DOHH2 (cell line): ENCODE data around the gene SYNCRIP.

Experiments
- H3F3A ChIP-seq: fragments of 200-600 bp; sonication (generic), shearing (Covaris generic); 2 replicates; pipeline ENCODE4 v1.6.0; 2016; ENCODE audit warnings: antibody characterized with exemption, mild to moderate bottlenecking; ENCODE audit not compliant: control insufficient read depth, insufficient read depth
- H3K27ac ChIP-seq: fragments of 200-600 bp; sonication (generic); 2 replicates; pipeline ENCODE4 v1.5.1; 2014; ENCODE audit warnings: low read depth, mild to moderate bottlenecking, low read length, moderate library complexity
- H3K27me3 ChIP-seq: fragments of 200-600 bp; sonication (generic); 2 replicates; pipeline ENCODE4 v1.6.1; 2014; ENCODE audit warnings: mild to moderate bottlenecking, low read length, mixed read lengths; ENCODE audit not compliant: control insufficient read depth
- H3K36me3 ChIP-seq: fragments of 200-600 bp; sonication (generic); 2 replicates; pipeline ENCODE4 v1.6.1; 2014; ENCODE audit warnings: mild to moderate bottlenecking, low read length, moderate library complexity, mixed read lengths; ENCODE audit not compliant: control insufficient read depth
- H3K4me1 ChIP-seq: fragments of 200-600 bp; sonication (generic); 2 replicates; pipeline ENCODE4 v1.6.1; 2014; ENCODE audit warnings: mild to moderate bottlenecking, low read length, mixed read lengths; ENCODE audit not compliant: control insufficient read depth
- H3K4me2 ChIP-seq: fragments of 200-600 bp; sonication (generic); 2 replicates; pipeline ENCODE4 v1.6.0; 2014; ENCODE audit warnings: mild to moderate bottlenecking, low read length, moderate library complexity
- H3K4me3 ChIP-seq: fragments of 200-600 bp; sonication (generic); 2 replicates; pipeline ENCODE4 v1.5.1; 2014; ENCODE audit warnings: mild to moderate bottlenecking, low read length, mixed read lengths
- H3K79me2 ChIP-seq: fragments of 200-600 bp; sonication (generic); 2 replicates; pipeline ENCODE4 v1.6.1; 2014; ENCODE audit warnings: mild to moderate bottlenecking, low read length, mixed read lengths; ENCODE audit not compliant: control insufficient read depth
- H3K9me2 ChIP-seq: fragments of 200-600 bp; sonication (generic); replicated peaks from 2 replicates; pipeline ENCODE4 v1.6.1; 2014; ENCODE audit warnings: mild to moderate bottlenecking, low read length, mixed read lengths; ENCODE audit not compliant: control insufficient read depth
- H3K9me3 ChIP-seq: fragments of 200-600 bp; sonication (generic); 2 replicates; pipeline ENCODE4 v1.6.1; 2014; ENCODE audit warnings: antibody characterized with exemption, low read length, mixed read lengths; ENCODE audit not compliant: control insufficient read depth, insufficient read depth
- H4K20me1 ChIP-seq: fragments of 200-600 bp; sonication (generic); 2 replicates; pipeline ENCODE4 v1.6.0; 2014; ENCODE audit warnings: low read depth, mild to moderate bottlenecking, antibody characterized with exemption, low read length, moderate library complexity; ENCODE audit not compliant: control insufficient read depth, insufficient read depth
- EZH2phosphoT487 ChIP-seq: fragments of 200-600 bp; sonication (generic); IDR thresholded peaks from 2 replicates; pipeline ENCODE4 v1.6.1; 2017; ENCODE audit warnings: borderline replicate concordance, mild to moderate bottlenecking, antibody characterized with exemption, low read length, moderate library complexity, mixed read lengths
- TF ChIP-seq, protein P1 (sequence below): fragments of 200-600 bp; sonication (generic); IDR thresholded peaks from one replicate; pipeline ENCODE4 v1.5.1; 2014; ENCODE audit warnings: antibody characterized with exemption, mild to moderate bottlenecking, low read depth, low read length; ENCODE audit not compliant: poor library complexity, severe bottlenecking

Gene SYNCRIP

DNA sequence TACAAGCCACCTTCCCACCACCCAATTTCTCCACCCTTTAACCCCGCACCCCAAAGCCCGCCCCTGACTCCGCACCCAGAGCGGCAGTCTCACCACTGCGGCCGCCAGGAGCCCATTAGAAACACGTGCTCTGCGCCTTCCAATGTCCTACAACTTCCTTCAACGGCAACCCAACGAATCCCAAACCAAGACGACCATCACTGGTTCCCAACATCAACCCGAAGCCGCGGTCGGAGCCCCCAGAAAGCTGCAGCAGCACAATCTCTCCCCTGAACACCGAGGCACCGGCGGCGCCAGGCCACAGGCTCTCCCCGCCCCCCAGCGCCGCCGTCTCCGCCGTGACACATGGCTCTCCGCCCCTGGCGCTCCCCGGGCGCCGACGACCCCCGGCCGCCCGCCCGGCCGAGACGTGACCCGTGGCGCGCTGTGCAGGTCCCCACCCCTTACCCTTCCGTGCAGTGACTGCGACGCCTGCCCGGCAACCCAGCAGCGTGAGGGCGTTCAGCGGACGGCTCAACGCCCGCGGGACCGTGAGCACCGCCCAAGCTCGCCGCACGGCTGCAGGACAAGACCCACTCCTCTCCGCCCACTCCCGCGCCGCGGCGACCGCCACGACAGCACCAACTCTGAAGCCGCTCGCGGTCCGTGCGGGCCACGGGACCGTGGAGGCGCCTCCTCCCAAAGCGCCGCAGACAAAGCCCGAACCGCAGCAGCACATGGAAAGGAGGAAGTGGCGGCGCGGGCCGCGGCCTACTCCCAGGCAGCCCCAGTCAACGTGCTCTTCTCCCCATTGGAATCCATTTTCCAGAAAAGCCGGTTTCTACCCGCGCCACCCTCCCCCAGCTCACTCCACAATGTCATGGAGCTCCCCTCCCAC is 551 bp downstream of the SYNCRIP start:
- Histone ChIP-seq H3K79me2 (peaks cover 70% of the 10 kb centered on the region), H3K4me1 (peaks cover 53% of the 10 kb centered on the region), H4K20me1 (peaks cover 38% of the 10 kb centered on the region), H3K4me2 (peak overlapping the region; percentile 84), H3K27me3 (no peaks in the 10 kb centered on the region; the same call in 1 of the 2 replicates), H3K9me2 (no peaks in the 10 kb centered on the region), H3K36me3 (peaks cover 63% of the 10 kb centered on the region), H3F3A (peaks cover 11% of the 10 kb centered on the region), H3K4me3 (peak overlapping the region; percentile 82), H3K27ac (peak overlapping the region; percentile 91), H3K9me3 (0 out of 2 replicates have a peak, but pooled peaks cover 3% of the 10 kb centered on the region)
- no peak for TF ChIP-seq EZH2phosphoT487

DNA sequence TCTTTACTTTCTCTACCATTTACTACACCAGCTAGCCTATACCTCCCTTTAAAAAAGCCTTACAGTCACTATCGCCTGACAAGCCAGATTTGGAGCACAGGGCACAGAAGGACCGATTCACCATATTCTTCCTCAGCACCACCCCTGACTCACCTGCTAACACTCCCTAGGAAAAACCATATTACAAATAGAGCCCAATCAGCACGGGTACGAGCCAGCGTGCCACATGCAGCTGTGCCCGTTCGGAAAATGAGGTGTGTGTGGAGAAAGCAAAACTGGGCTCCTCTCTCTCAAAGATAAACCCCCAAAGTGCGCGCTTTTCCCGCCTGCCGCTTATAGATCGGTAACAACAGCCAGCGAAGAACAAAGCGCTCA is 1.2 kb downstream of the SYNCRIP start:
- H3K4me2 ChIP-seq: peak overlapping the region; percentile 84
- H3K9me2 ChIP-seq: no peaks in the 10 kb centered on the region
- H3K36me3 ChIP-seq: peaks cover 70% of the 10 kb centered on the region
- peak overlapping the region; percentile 82 for H3K4me3 ChIP-seq
- 0 out of 2 replicates have a peak, but pooled peaks cover 3% of the 10 kb centered on the region for H3K9me3 ChIP-seq
- H3K27ac ChIP-seq: peak overlapping the region; percentile 91
- peaks cover 38% of the 10 kb centered on the region for H4K20me1 ChIP-seq
- no peak for TF ChIP-seq EZH2phosphoT487
- TF ChIP-seq, protein P1, sequence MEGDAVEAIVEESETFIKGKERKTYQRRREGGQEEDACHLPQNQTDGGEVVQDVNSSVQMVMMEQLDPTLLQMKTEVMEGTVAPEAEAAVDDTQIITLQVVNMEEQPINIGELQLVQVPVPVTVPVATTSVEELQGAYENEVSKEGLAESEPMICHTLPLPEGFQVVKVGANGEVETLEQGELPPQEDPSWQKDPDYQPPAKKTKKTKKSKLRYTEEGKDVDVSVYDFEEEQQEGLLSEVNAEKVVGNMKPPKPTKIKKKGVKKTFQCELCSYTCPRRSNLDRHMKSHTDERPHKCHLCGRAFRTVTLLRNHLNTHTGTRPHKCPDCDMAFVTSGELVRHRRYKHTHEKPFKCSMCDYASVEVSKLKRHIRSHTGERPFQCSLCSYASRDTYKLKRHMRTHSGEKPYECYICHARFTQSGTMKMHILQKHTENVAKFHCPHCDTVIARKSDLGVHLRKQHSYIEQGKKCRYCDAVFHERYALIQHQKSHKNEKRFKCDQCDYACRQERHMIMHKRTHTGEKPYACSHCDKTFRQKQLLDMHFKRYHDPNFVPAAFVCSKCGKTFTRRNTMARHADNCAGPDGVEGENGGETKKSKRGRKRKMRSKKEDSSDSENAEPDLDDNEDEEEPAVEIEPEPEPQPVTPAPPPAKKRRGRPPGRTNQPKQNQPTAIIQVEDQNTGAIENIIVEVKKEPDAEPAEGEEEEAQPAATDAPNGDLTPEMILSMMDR: no peak
- no peaks in the 10 kb centered on the region; the same call in 1 of the 2 replicates for H3K27me3 ChIP-seq
- peaks cover 76% of the 10 kb centered on the region for H3K79me2 ChIP-seq
- peaks cover 54% of the 10 kb centered on the region for H3K4me1 ChIP-seq
- peaks cover 13% of the 10 kb centered on the region for H3F3A ChIP-seq

DNA sequence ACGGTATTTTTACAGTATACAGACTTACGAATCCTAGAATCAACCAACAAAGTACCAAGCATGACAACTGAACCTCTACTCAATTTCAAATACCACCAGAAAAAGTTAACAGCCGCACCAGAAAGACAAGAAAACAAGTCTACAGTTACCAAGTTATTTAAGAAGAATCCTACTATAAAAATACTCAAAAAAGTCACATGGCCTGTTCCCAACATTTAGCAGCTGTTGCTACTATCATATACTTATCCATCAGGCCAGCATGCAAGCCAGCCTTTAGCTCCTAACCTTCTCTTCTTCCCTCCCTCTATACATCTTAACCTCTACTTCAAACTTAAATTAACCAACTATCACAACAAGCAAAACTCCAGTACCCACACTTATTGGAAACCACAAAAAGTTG is 1.9 kb downstream of the SYNCRIP start:
- H3K9me2 ChIP-seq: no peaks in the 10 kb centered on the region
- no peak overlapping the region for H3K27ac ChIP-seq

More for the DNA sequence above, 1.9 kb downstream of the SYNCRIP start:
- Histone ChIP-seq H4K20me1 (peaks cover 38% of the 10 kb centered on the region), H3K79me2 (peaks cover 83% of the 10 kb centered on the region), H3F3A (peaks cover 13% of the 10 kb centered on the region), H3K9me3 (0 out of 2 replicates have a peak, but pooled peaks cover 3% of the 10 kb centered on the region), H3K36me3 (peaks cover 76% of the 10 kb centered on the region), H3K4me2 (peak overlapping the region; percentile 84), H3K4me3 (peak overlapping the region; percentile 82), H3K27me3 (no peaks in the 10 kb centered on the region; the same call in 1 of the 2 replicates), H3K4me1 (peaks cover 54% of the 10 kb centered on the region)
- no peak for TF ChIP-seq EZH2phosphoT487
- TF ChIP-seq, protein P1: no peak
